ENCODE results near the gene ZFP90.
"Not testable (repeated sequence)": the region's sequence is repeated elsewhere in the genome, so short reads cannot be mapped to it uniquely, and the experiment has no call there.

The ZFP90 gene

DNA sequence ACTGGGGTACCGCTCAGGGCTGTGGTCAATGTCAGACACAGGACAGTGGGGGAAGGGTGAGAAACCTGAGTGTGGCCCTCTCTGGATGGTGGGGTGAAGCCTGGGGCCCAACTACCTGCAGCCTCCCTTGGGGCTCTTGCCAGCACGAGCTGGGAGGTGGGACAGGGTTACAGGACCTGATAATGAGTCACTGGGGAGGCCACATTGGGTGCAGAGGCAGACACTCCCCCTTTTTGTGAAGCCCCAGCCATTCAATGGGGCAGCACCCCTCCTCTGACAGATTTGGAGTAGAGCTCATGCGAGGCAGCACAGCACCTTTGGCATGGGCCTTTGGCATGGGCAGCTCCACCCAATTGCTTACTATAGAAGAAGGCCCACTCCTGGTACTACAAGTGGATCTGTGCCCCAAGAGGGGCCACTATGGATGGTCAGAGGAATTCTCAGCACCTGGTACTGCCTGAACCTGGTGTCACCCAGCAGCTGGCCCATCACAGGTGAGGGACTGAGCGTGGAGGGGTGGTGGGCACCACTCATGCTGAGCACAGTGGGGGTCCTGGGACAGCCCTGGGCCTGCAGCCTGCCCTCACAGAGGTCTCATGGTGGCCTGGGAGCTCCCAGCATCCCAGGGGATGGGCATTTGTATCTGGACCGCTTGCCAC, 45.5 kb upstream of the ZFP90 start:
- in situ Hi-C loops (cut with HindIII; ENCODE audit: low sequenced_read_pairs), result no loop called here
- TF ChIP-seq, protein P1, sequence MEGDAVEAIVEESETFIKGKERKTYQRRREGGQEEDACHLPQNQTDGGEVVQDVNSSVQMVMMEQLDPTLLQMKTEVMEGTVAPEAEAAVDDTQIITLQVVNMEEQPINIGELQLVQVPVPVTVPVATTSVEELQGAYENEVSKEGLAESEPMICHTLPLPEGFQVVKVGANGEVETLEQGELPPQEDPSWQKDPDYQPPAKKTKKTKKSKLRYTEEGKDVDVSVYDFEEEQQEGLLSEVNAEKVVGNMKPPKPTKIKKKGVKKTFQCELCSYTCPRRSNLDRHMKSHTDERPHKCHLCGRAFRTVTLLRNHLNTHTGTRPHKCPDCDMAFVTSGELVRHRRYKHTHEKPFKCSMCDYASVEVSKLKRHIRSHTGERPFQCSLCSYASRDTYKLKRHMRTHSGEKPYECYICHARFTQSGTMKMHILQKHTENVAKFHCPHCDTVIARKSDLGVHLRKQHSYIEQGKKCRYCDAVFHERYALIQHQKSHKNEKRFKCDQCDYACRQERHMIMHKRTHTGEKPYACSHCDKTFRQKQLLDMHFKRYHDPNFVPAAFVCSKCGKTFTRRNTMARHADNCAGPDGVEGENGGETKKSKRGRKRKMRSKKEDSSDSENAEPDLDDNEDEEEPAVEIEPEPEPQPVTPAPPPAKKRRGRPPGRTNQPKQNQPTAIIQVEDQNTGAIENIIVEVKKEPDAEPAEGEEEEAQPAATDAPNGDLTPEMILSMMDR (IDR thresholded peaks at IDR 0.05; ENCODE audit: low read depth, low read length), result no peak
- DNase-seq (ENCODE audit: low read depth, low spot score), result no peak
- no peak overlapping the region for H3K4me3 ChIP-seq (ENCODE audit: low read depth, low read length)

DNA sequence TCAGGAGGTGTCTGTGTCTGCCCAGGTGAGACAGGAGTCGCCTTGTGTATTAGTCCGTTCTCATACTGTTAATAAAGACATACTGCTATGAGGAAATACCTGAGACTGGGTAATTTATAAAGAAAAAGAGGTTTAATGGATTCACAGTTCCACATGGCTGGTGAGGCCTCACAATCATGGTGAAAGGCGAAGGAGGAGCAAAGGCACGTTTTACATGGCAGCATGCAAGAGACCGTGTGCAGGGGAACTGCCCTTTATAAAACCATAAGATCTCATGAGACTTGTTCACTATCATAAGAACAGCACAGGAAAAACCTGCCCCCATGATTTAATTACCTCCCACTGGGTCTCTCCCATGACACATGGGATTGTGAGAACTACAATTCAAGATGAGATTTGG, 44.8 kb upstream of the ZFP90 start:
- DNase-seq (ENCODE audit: low read depth, low spot score); H3K4me3 ChIP-seq (ENCODE audit: low read depth, low read length); in situ Hi-C loops (cut with HindIII; ENCODE audit: low sequenced_read_pairs): not testable (repeated sequence)

DNA sequence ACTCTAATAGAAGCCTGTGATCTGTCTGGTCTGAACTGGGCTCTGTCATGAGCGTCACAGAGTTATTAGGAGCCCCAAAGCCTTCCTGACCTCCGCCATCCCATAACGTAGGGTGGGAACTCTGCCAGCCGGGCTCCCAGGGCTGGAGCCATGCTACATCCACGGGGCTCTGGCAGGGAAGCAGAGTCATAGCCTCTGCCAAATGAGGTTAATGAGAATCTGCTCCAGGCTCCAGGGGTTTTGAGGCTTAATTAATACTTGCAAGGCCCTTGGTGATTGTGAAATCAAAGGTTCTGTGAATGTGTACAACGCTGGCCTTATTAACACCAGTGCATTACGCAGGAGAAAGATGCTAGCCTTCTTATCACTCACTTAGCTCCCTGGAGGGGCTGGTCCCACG, 42.4 kb upstream of the ZFP90 start:
- in situ Hi-C loops (cut with HindIII; ENCODE audit: low sequenced_read_pairs), result no loop called here
- H3K4me3 ChIP-seq (ENCODE audit: low read depth, low read length), result no peak overlapping the region
- DNase-seq (ENCODE audit: low read depth, low spot score), result no peak
- TF ChIP-seq, protein P1 (IDR thresholded peaks at IDR 0.05; ENCODE audit: low read depth, low read length), result no peak

DNA sequence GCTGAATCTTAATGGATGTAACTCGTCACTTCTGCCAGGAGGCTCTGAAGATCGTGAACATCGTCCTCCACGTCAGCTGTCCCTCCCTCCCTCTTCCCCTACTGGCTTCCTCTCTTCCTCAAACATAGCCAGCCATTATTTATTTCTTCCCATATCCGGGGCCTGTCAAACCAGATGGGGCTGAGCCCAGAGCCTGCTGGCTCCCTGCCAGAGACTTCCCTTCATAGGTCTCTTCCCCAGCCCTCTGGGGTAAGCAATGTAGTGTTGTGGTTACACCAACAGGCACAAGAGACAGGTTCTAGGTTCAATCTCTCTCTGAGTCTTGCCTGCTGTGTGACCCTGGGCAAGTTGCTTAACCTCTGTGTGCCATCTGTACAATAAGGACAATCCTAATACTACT, 40.1 kb upstream of the ZFP90 start:
- H3K4me3 ChIP-seq (ENCODE audit: low read depth, low read length), result no peak overlapping the region
- DNase-seq (ENCODE audit: low read depth, low spot score), result no peak
- TF ChIP-seq, protein P1 (IDR thresholded peaks at IDR 0.05; ENCODE audit: low read depth, low read length), result no peak
- in situ Hi-C loops (cut with HindIII; ENCODE audit: low sequenced_read_pairs), result no loop called here

DNA sequence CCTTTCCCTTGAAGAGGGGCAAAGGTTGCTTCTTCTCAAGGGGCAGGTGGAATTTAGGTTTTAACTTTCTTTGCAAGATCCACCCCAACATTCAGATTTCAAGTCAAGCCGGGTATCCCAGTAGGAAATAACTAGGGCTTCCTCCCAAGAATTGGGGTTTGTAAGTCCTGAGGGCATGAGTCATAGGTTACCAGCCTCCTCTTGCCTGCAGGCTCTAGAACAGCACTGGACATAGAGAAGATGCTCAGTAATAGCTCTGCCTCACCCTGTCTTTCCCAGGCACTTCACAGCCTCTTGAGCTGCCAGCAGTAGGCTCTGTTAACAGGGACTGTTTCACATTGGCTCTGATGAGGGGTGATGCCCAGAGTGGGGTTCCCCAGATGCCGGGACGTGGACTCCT, 35.8 kb upstream of the ZFP90 start:
- no peak overlapping the region for H3K4me3 ChIP-seq (ENCODE audit: low read depth, low read length)
- in situ Hi-C loops (cut with HindIII; ENCODE audit: low sequenced_read_pairs), result no loop called here
- no peak for DNase-seq (ENCODE audit: low read depth, low spot score)
- TF ChIP-seq, protein P1 (IDR thresholded peaks at IDR 0.05; ENCODE audit: low read depth, low read length), result no peak

DNA sequence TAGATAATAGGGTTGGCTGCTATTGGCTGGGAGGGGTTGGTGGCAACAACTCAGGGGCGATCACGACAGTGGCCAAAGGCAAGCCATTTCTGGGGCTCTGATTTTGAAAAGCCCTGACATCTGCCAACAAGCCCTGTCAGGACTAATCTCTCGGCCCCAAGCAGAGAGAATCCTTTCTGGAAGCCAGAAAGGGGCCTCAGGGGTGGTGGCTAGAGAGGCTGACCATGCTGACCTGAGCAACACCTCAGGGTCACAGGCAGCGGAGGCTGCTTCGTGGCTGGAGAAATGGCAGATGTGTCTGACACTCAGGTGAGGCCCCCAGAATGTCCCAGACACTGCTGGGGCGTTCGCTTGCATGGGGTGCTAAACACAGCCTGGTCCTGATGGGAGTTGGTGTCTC, 35.0 kb upstream of the ZFP90 start:
- DNase-seq (ENCODE audit: low read depth, low spot score), result no peak
- no peak overlapping the region for H3K4me3 ChIP-seq (ENCODE audit: low read depth, low read length)
- in situ Hi-C loops (cut with HindIII; ENCODE audit: low sequenced_read_pairs), result no loop called here

DNA sequence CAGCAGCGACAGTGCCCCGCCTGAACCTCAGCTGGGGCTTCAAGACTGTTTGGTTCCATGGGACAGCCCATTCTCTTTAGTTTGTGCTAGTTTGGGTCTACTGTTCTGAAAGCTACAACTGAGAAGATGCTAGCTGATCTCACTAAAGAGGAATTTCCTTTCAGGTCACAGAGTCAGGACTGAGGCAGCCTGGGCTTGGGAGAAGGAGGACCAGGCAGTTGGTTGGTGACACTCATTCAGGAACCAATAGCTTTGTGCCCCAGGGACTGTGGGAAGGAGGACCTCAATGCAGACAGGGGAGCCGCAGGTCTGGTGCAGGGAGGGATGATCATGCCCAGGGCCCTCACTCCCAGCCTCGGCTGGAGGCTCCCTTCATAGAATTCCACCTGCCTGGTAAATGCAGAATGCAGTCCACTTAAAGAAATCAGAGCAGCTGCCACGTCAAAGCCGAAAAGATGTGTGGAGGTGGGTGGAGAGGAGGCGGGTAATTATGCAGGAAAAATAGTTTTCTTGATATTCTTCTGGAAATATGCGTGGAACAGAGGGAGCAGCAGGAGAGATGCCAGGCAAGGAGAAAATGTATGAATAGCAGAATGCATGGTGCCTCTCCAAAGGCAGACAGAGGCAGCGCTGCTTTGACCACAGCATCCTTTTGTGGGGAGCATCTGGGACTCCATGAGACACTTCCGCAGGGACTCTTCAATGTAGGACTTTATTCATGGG, 32.6 kb upstream of the ZFP90 start:
- in situ Hi-C loops (cut with HindIII; ENCODE audit: low sequenced_read_pairs), result no loop called here
- TF ChIP-seq, protein P1 (IDR thresholded peaks at IDR 0.05; ENCODE audit: low read depth, low read length), result no peak

More for the DNA sequence above, 35.0 kb upstream of the ZFP90 start:
- TF ChIP-seq, protein P1 (IDR thresholded peaks at IDR 0.05; ENCODE audit: low read depth, low read length), result no peak

More for the DNA sequence above, 32.6 kb upstream of the ZFP90 start:
- no peak for DNase-seq (ENCODE audit: low read depth, low spot score)
- no peak overlapping the region for H3K4me3 ChIP-seq (ENCODE audit: low read depth, low read length)

Measured in astrocyte of the spinal cord (primary cell).